OCI-M2 (cell line): ENCODE results near the gene PTPN6.

Experiments used
- DNase-seq: peaks from one replicate; lab custom pipeline; 2025; ENCODE audit not compliant: unreplicated experiment; lab: John Stamatoyannopoulos, UW

PTPN6 gene

GRCh38 chr12:6966351-6966750, 15.2 kb downstream of the PTPN6 start:
- no peak for DNase-seq

- no peak for DNase-seq
Measured at GRCh38 chr12:6967651-6968100, 16.5 kb downstream of the PTPN6 start.

DNA sequence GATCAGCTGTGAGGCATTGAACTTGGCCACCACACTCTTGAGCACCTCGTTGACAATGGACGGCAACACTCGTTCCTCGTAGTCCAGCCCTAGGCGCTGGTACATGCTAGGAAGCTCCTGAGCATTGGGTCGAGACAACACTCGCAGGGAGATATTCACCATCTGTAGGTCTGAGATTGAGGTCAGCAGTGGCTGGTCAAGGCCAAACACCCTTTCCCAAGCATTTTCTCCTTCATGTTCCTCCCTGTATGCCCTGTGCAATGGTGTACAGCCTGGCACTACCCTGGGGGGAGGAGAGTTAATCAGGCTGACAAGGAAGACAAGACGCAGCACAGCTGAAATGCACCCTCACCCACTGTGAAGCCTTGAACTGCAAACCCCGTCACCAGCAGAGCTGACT, 17.3 kb downstream of the PTPN6 start:
- DNase-seq: no peak

- no peak for DNase-seq
Measured at GRCh38 chr12:6970096-6970527, 19.0 kb downstream of the PTPN6 start.

DNA sequence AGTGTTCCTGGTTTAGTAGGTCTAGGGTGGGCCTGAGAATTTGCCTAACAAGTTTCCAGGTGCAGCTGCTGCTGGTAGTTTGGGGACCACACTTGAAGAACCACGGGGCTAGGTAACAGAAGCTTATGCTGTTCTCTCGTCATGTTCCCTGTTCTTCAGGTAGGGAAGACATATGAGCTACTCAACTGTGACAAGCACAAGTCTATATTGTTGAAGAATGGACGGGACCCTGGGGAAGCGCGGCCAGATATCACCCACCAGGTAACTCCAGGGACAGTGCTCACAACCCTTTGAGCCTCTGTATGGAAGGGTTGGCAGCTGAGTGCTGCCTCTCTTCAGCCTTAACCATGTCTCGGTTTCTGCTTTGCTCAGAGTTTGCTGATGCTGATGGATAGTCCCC, 23.0 kb downstream of the PTPN6 start:
- no peak for DNase-seq

DNA sequence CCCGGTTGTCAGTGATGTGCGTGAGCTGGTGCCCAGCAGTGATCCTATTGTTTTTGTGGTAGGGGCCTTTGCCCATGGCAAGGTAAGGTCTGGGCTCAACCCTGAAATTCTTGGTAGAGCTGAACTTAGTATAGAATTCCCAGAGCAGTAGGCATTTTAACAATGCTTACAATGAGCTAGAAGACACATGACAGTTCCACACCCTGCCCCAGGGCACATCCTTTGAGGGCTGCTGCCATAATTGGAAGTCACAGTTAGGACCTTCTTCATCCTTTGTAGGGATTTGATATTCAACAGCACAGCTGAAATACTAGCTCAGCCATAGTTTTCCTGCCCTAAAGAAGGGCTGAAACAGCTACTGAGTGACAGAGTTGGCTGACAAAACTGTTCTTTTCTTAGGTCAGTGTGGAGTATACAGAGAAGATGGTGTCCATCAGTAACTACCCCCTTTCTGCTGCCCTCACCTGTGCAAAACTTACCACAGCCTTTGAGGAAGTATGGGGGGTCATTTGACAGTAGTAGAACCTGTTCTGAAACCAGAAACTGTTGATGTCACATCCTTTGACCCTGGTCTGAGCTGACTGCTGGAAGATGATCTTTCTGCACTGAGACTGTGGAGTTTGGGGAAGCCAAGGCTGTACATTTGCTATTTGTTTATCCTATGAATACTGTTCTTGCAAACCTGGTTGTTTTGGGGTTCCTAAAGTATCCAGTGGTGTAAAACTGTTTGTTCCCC, 24.3 kb downstream of the PTPN6 start:
- DNase-seq: no peak

DNA sequence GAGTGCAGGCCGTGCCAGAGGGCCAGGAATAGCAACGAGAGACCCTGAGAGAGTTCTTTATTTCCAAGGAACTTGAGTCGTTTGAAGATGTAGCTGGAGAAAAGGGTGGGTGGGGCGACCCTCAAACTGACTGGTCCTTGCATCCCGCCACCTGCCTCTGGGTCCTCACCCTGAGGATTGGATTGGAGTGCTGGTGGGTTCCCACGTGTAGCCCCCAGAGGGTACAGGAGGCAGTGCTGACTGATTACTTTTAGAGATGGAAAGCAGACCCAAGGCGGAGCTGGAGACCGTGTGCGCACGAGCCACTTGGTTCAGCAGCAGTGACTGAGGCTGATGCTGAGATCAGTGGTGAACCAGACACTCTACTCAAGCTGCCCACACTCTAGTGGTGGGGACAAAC, 26.5 kb downstream of the PTPN6 start:
- DNase-seq: no peak

DNA sequence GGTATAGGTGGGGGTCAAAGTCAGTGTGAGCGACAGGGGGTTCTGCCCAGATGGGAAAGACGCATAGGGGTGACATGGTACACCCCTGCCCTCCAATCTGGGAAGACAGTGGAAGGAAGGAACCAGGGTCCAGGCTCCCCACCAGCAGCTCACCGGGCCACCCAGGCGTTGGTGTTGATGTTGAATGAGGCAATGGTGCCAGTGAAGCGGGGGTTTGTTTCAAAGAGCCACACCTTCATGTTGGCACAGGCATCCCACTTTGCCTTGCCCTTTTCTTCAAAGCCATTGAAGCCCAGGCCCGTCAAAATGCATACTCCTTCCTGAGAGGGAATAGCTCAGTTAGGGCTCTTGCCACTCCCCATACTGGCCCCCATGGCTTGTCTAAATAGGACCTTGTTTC, 27.0 kb downstream of the PTPN6 start:
- DNase-seq: no peak

GRCh38 chr12:6978611-6979011, 27.5 kb downstream of the PTPN6 start:
- no peak for DNase-seq

GRCh38 chr12:6979021-6979420, 27.9 kb downstream of the PTPN6 start:
- DNase-seq: no peak

- DNase-seq: no peak
Measured at GRCh38 chr12:6979453-6979852, 28.3 kb downstream of the PTPN6 start.

DNA sequence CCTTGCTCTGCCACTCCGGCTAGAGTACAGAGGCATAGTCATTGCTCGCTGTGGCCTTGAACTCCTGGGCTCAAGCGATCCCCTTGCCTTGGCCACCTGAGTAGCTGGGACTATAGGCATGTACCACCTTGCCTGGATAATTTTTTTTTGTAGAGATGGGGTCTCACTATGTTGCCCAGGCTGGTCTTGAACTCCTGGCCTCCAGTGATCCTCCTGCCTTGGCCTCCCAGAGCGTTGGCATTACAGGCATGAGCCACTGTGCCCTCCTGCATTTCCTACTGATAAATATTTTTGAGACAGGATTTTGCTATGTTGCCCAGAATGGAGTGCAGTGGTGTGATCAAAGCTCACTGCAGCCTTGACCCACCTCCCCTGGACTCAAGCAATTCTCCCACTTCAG, 28.9 kb downstream of the PTPN6 start:
- no peak for DNase-seq

GRCh38 chr12:6980740-6981139, 29.6 kb downstream of the PTPN6 start:
- no peak for DNase-seq

GRCh38 chr12:6981152-6982052, 30.2 kb downstream of the PTPN6 start:
- DNase-seq: no peak

DNA sequence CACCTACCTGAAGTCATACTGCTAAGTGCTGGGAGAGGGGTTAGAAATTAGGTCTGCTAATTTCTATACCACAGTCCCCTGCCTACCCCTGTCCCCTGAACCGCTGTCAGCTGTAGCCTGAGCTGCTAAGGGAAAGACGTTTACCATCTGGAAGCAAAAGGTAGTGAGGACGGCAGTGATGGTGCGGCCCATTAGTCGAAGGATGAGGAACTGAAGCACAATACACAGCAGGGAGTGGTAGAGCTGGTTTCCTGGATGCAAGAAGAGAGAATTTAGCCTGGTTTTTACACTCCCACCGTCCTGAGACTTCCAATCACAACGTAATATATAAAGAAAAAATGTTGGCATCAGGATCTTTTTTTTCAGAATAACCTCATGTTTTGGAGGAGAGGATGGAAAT, 31.4 kb downstream of the PTPN6 start:
- no peak for DNase-seq

GRCh38 chr12:6987956-6988553, 36.9 kb downstream of the PTPN6 start:
- DNase-seq: no peak

GRCh38 chr12:6996040-6996441, 44.9 kb downstream of the PTPN6 start:
- DNase-seq: no peak

- DNase-seq: no peak
Measured at GRCh38 chr12:6998715-6999451, 47.7 kb downstream of the PTPN6 start.

- DNase-seq: no peak
Measured at GRCh38 chr12:7001921-7002591, 50.9 kb downstream of the PTPN6 start.

- no peak for DNase-seq
Measured at GRCh38 chr12:7004287-7004803, 53.2 kb downstream of the PTPN6 start.
